H1 (cell line): ENCODE measurements around the gene CTIF. TPM values are rescaled to one million over a fixed set of nuclear protein-coding genes. Genes with fewer than 3 reads are reported as not detected.

Experiments
- CHD7 ChIP-seq: fragments of 300-600 bp; sonication (generic); IDR thresholded peaks from 2 replicates; pipeline ENCODE4 v1.7.1; 2012; ENCODE audit warnings: low read length, moderate library complexity, mild to moderate bottlenecking, inconsistent platforms; ENCODE audit not compliant: insufficient replicate concordance
- EP300 ChIP-seq, 2 experiments: IDR thresholded peaks; 1 replicate in 1 of 2; 2 replicates in 1 of 2; pipeline ENCODE4 v1.6.1; 2011 to 2012; ENCODE audit warnings: low read depth in 2 of 2, low read length in 2 of 2, mild to moderate bottlenecking in 2 of 2, borderline replicate concordance in 1 of 2, inconsistent platforms in 1 of 2, moderate library complexity in 1 of 2
- HDAC2 ChIP-seq, 2 experiments: fragments of 300-600 bp in 1 of 2; sonication (generic) in 1 of 2; IDR thresholded peaks; 2 replicates each; pipeline ENCODE4 v1.6.1; 2011 to 2012; ENCODE audit warnings: low read depth in 2 of 2, low read length in 2 of 2, mild to moderate bottlenecking in 2 of 2, moderate library complexity in 2 of 2, borderline replicate concordance in 1 of 2, inconsistent platforms in 1 of 2
- HDAC6 ChIP-seq: IDR thresholded peaks from one replicate; pipeline ENCODE4 v1.7.1; 2012; ENCODE audit warnings: low read depth, mild to moderate bottlenecking, inconsistent platforms, low read length, moderate library complexity
- KDM4A ChIP-seq: IDR thresholded peaks from one replicate; pipeline ENCODE4 v1.7.1; 2012; ENCODE audit warnings: low read depth, mild to moderate bottlenecking, moderate library complexity, low read length, inconsistent platforms; ENCODE audit not compliant: severe bottlenecking
- SP4 ChIP-seq: IDR thresholded peaks from 2 replicates; pipeline ENCODE4 v1.6.1; 2012; ENCODE audit warnings: low read length, inconsistent platforms
- polyA plus RNA-seq, 7 experiments: library from polyadenylated mRNA; depleted of rRNA in 3 of 7; stranded (reverse) in 5 of 7; unstranded in 2 of 7; fragments of >200 nt in 5 of 7; fragments of 200-250 nt in 2 of 7; gene quantifications; 1 replicate in 5 of 7; 2 replicates in 1 of 7; 4 replicates in 1 of 7; pipeline versions ENCODE4 v1.2.1 to v1.2.3, GENCODE V29; 2011 to 2013; ENCODE audit warnings: missing spikeins in 2 of 7, mixed read lengths in 2 of 7
- total RNA-seq: library from RNA; stranded (reverse); fragmentation: NEBNext Ultra II Directional; extraction: Animal tissue kit (Norgen Biotek cat#: 25700); gene quantifications from 2 replicates; pipeline ENCODE4 v1.2.1, GENCODE V29; 2021

The CTIF gene
- total and polyA plus RNA-seq, 2 of the 8 experiments (the other 6 are each of a cell fraction or from before 2014, with no cell fraction given): 9.0 to 17.8 TPM

GRCh38 chr18:48832938-48833700 is 294.3 kb downstream of the CTIF start (continued):
- TF ChIP-seq CHD7 (no peak), SP4 (no peak), HDAC6 (no peak), HDAC2 (IDR thresholded peaks at IDR 0.05; ENCODE audit: borderline replicate concordance in 1 of 2, low read depth in 2 of 2, low read length in 2 of 2) (no peak), KDM4A (no peak), EP300 (IDR thresholded peaks at IDR 0.05; ENCODE audit: borderline replicate concordance in 1 of 2, low read depth in 2 of 2, low read length in 2 of 2) (no peak)
